ENCODE results near the gene KRTAP12-2. TPM values are rescaled to one million over a fixed set of nuclear protein-coding genes. Genes with fewer than 3 reads are reported as not detected.

KRTAP12-2 gene
- total and polyA plus RNA-seq, 2 donors from 2014 or later, result not detected

- Histone ChIP-seq H3K4me1 (ENCODE audit: control insufficient read depth in 2 of 3, insufficient read depth in 2 of 3, low read depth in 1 of 3, low read length in 3 of 3) (no peaks in the 10 kb centered on the region), H3K9ac (ENCODE audit: low read length in 3 of 3) (no peak overlapping the region), H3K9me3 (ENCODE audit: control insufficient read depth in 2 of 3, insufficient read depth in 1 of 3, low read length in 3 of 3) (no peaks in the 10 kb centered on the region), H3K4me3 (ENCODE audit: low read length in 3 of 3) (no peak overlapping the region), H3K27me3 (ENCODE audit: control insufficient read depth, insufficient read depth, low read length) (peaks cover 34% of the 10 kb centered on the region), H3K27ac (ENCODE audit: low read depth in 2 of 2, low read length in 2 of 2) (no peak overlapping the region), H3K36me3 (ENCODE audit: control insufficient read depth in 2 of 3, insufficient read depth in 3 of 3, low read length in 3 of 3) (no peaks in the 10 kb centered on the region)
- no peak for TF ChIP-seq CTCF (IDR thresholded peaks at IDR 0.05; ENCODE audit: borderline replicate concordance, extremely low read depth, insufficient read depth)
- FAIRE-seq (no peak), DNase-seq (peak in 2 of 5 donors; percentile 31 to 50)
- intact Hi-C loops (cut with DNase I), result no loop called here
Measured at GRCh38 chr21:44710756-44711326, 44.1 kb upstream of the KRTAP12-2 start.

- Histone ChIP-seq H3K27me3 (ENCODE audit: control insufficient read depth, insufficient read depth, low read length) (peaks cover 34% of the 10 kb centered on the region), H3K4me1 (ENCODE audit: control insufficient read depth in 2 of 3, insufficient read depth in 2 of 3, low read depth in 1 of 3, low read length in 3 of 3) (no peaks in the 10 kb centered on the region), H3K9ac (ENCODE audit: low read length in 3 of 3) (no peak overlapping the region), H3K9me3 (ENCODE audit: control insufficient read depth in 2 of 3, insufficient read depth in 1 of 3, low read length in 3 of 3) (no peaks in the 10 kb centered on the region), H3K27ac (ENCODE audit: low read depth in 2 of 2, low read length in 2 of 2) (no peak overlapping the region), H3K36me3 (ENCODE audit: control insufficient read depth in 2 of 3, insufficient read depth in 3 of 3, low read length in 3 of 3) (no peaks in the 10 kb centered on the region), H3K4me3 (ENCODE audit: low read length in 3 of 3) (no peak overlapping the region)
- DNase-seq (peak in 1 of 5 donors; percentile 57), FAIRE-seq (no peak)
- TF ChIP-seq CTCF (IDR thresholded peaks at IDR 0.05; ENCODE audit: borderline replicate concordance, extremely low read depth, insufficient read depth), result no peak
- intact Hi-C loops (cut with DNase I), result no loop called here
Measured at GRCh38 chr21:44710294-44710665, 43.6 kb upstream of the KRTAP12-2 start.

- intact Hi-C loops (cut with DNase I), result no loop called here
- DNase-seq, result peak in 3 of 5 donors; percentile 9 to 76 (median 45)
- Histone ChIP-seq H3K4me3 (ENCODE audit: low read length in 3 of 3) (no peak overlapping the region), H3K9ac (ENCODE audit: low read length in 3 of 3) (no peak overlapping the region), H3K4me1 (ENCODE audit: control insufficient read depth in 2 of 3, insufficient read depth in 2 of 3, low read depth in 1 of 3, low read length in 3 of 3) (no peaks in the 10 kb centered on the region), H3K27me3 (ENCODE audit: control insufficient read depth, insufficient read depth, low read length) (peaks cover 34% of the 10 kb centered on the region), H3K27ac (ENCODE audit: low read depth in 2 of 2, low read length in 2 of 2) (no peak overlapping the region), H3K36me3 (ENCODE audit: control insufficient read depth in 2 of 3, insufficient read depth in 3 of 3, low read length in 3 of 3) (no peaks in the 10 kb centered on the region), H3K9me3 (ENCODE audit: control insufficient read depth in 2 of 3, insufficient read depth in 1 of 3, low read length in 3 of 3) (no peaks in the 10 kb centered on the region)
- FAIRE-seq, result no peak
- TF ChIP-seq CTCF (IDR thresholded peaks at IDR 0.05; ENCODE audit: borderline replicate concordance, extremely low read depth, insufficient read depth), result no peak
Measured at GRCh38 chr21:44709426-44710293, 42.9 kb upstream of the KRTAP12-2 start.
